Smooth muscle cell (in vitro differentiated cells): ENCODE data around the gene KIF21A. TPM values are rescaled to one million over a fixed set of nuclear protein-coding genes. Genes with fewer than 3 reads are reported as not detected.

Experiments used
- DNase-seq: peaks from one replicate; lab custom pipeline; 2025; ENCODE audit not compliant: unreplicated experiment; lab: John Stamatoyannopoulos, UW
- H2AFZ ChIP-seq: fragments of 200-600 bp; sonication (generic); 2 replicates; pipeline ENCODE4 v1.6.0; 2016; ENCODE audit warnings: antibody characterized with exemption, low read depth, mild to moderate bottlenecking
- H3F3A ChIP-seq: fragments of 200-600 bp; sonication (generic); 2 replicates; pipeline ENCODE4 v1.6.0; 2017; ENCODE audit warnings: antibody characterized with exemption, low read depth
- H3K27ac ChIP-seq: fragments of 200-600 bp; sonication (generic); 2 replicates; pipeline ENCODE4 v1.5.1; 2016; ENCODE audit warnings: low read depth, mild to moderate bottlenecking
- H3K27me3 ChIP-seq: fragments of 200-600 bp; sonication (generic); 2 replicates; pipeline ENCODE4 v1.6.1; 2016; ENCODE audit warnings: low read depth, mild to moderate bottlenecking
- H3K36me3 ChIP-seq: fragments of 200-600 bp; sonication (generic); 2 replicates; pipeline ENCODE4 v1.5.1; 2016; ENCODE audit warnings: low read depth
- H3K4me1 ChIP-seq: fragments of 200-600 bp; sonication (generic); 2 replicates; pipeline ENCODE4 v1.5.1; 2016; ENCODE audit warnings: low read depth
- H3K4me2 ChIP-seq: fragments of 200-600 bp; sonication (generic); 2 replicates; pipeline ENCODE4 v1.6.0; 2016; ENCODE audit warnings: mild to moderate bottlenecking
- H3K4me3 ChIP-seq: fragments of 200-600 bp; sonication (generic); 2 replicates; pipeline ENCODE4 v1.5.1; 2016; ENCODE audit warnings: mild to moderate bottlenecking
- H3K79me2 ChIP-seq: fragments of 200-600 bp; sonication (generic); 2 replicates; pipeline ENCODE4 v1.6.0; 2016; ENCODE audit warnings: low read depth, mild to moderate bottlenecking
- H3K9ac ChIP-seq: fragments of 200-600 bp; sonication (generic); 2 replicates; pipeline ENCODE4 v1.6.0; 2016; ENCODE audit warnings: low read depth
- H3K9me3 ChIP-seq: fragments of 200-600 bp; sonication (generic); replicated peaks from 2 replicates; pipeline ENCODE4 v1.5.1; 2016; ENCODE audit warnings: low read depth
- H4K20me1 ChIP-seq: fragments of 200-600 bp; sonication (generic); 2 replicates; pipeline ENCODE4 v1.6.0; 2016; ENCODE audit warnings: low read depth
- CTCF ChIP-seq: fragments of 200-600 bp; sonication (generic); IDR thresholded peaks from 2 replicates; pipeline ENCODE4 v1.5.1; 2017; ENCODE audit warnings: borderline replicate concordance, mild to moderate bottlenecking, antibody characterized with exemption; ENCODE audit not compliant: insufficient read depth, poor library complexity, severe bottlenecking
- WGBS: methylation state at CpG from one replicate; pipeline ENCODE4 v1.1.7; 2016; ENCODE audit warnings: low lambda C conversion rate; 5-methylcytosine and 5-hydroxymethylcytosine counted together
- polyA plus RNA-seq: library from polyadenylated mRNA; unstranded; fragments of >200 nt; fragmentation: Nextera tagmentation; extraction: Ambion mirVana; gene quantifications from 2 replicates; pipeline ENCODE4 v1.2.1, GENCODE V29; 2016
- total RNA-seq: library from RNA; depleted of rRNA; stranded (reverse); fragments of >200 nt; gene quantifications from 2 replicates; pipeline ENCODE4 v1.2.3, GENCODE V29; 2014

KIF21A gene
- total and polyA plus RNA-seq, 2 experiments from 2014 or later: 9.2 to 28.8 TPM

GRCh38 chr12:39431002-39431796, 11.7 kb downstream of the KIF21A start:
- H3K4me1 ChIP-seq: peaks cover 5% of the 10 kb centered on the region
- peaks cover 21% of the 10 kb centered on the region for H3K79me2 ChIP-seq
- H3K9me3 ChIP-seq: no peaks in the 10 kb centered on the region

GRCh38 chr12:39429809-39430208, 13.1 kb downstream of the KIF21A start:
- no peaks in the 10 kb centered on the region for H3K36me3 ChIP-seq
- H3K79me2 ChIP-seq: peaks cover 19% of the 10 kb centered on the region
- no peak overlapping the region for H3K4me2 ChIP-seq
- H3K4me3 ChIP-seq: no peak overlapping the region
- H3K9me3 ChIP-seq: no peaks in the 10 kb centered on the region
- H3K4me1 ChIP-seq: no peaks in the 10 kb centered on the region
- DNase-seq: no peak
- H2AFZ ChIP-seq: no peak overlapping the region
- H4K20me1 ChIP-seq: peaks cover 13% of the 10 kb centered on the region
- H3K27me3 ChIP-seq: no peaks in the 10 kb centered on the region
- WGBS: 63% methylated on average over 2 of the region's 2 CpGs
- H3K27ac ChIP-seq: no peak overlapping the region
- no peak for TF ChIP-seq CTCF
- H3K9ac ChIP-seq: no peak overlapping the region
- H3F3A ChIP-seq: no peaks in the 10 kb centered on the region

More at GRCh38 chr12:39431002-39431796, 11.7 kb downstream of the KIF21A start:
- no peaks in the 10 kb centered on the region for H3K36me3 ChIP-seq
- H3K27me3 ChIP-seq: no peaks in the 10 kb centered on the region
- WGBS: 96% methylated on average over 3 of the region's 3 CpGs
- H4K20me1 ChIP-seq: peaks cover 13% of the 10 kb centered on the region
- H3K9ac ChIP-seq: no peak overlapping the region
- H3K4me3 ChIP-seq: no peak overlapping the region
- no peaks in the 10 kb centered on the region for H3F3A ChIP-seq
- no peak for TF ChIP-seq CTCF
- H2AFZ ChIP-seq: no peak overlapping the region
- no peak overlapping the region for H3K27ac ChIP-seq
- no peak overlapping the region for H3K4me2 ChIP-seq
- no peak for DNase-seq

GRCh38 chr12:39427360-39427808, 15.5 kb downstream of the KIF21A start:
- Histone ChIP-seq H3F3A (no peaks in the 10 kb centered on the region), H3K27me3 (no peaks in the 10 kb centered on the region), H3K79me2 (peaks cover 21% of the 10 kb centered on the region), H3K4me3 (no peak overlapping the region), H3K4me2 (no peak overlapping the region), H3K9me3 (no peaks in the 10 kb centered on the region), H3K27ac (no peak overlapping the region), H4K20me1 (peaks cover 13% of the 10 kb centered on the region), H2AFZ (no peak overlapping the region), H3K36me3 (no peaks in the 10 kb centered on the region), H3K4me1 (no peaks in the 10 kb centered on the region), H3K9ac (no peak overlapping the region)
- DNase-seq: no peak
- 67% methylated on average over 3 of the region's 3 CpGs for WGBS
- TF ChIP-seq CTCF: no peak

- H2AFZ ChIP-seq: no peak overlapping the region
- WGBS: 86% methylated on average over 3 of the region's 3 CpGs
These were observed 16.2 kb downstream of the KIF21A start for GRCh38 chr12:39426636-39427240.

More at GRCh38 chr12:39426636-39427240, 16.2 kb downstream of the KIF21A start:
- H3K36me3 ChIP-seq: no peaks in the 10 kb centered on the region
- H3K9ac ChIP-seq: no peak overlapping the region
- no peaks in the 10 kb centered on the region for H3F3A ChIP-seq
- H3K27me3 ChIP-seq: no peaks in the 10 kb centered on the region
- no peak overlapping the region for H3K27ac ChIP-seq
- H4K20me1 ChIP-seq: peaks cover 13% of the 10 kb centered on the region
- no peak for DNase-seq
- peaks cover 24% of the 10 kb centered on the region for H3K79me2 ChIP-seq
- H3K4me2 ChIP-seq: no peak overlapping the region
- H3K4me3 ChIP-seq: no peak overlapping the region
- TF ChIP-seq CTCF: no peak
- no peaks in the 10 kb centered on the region for H3K4me1 ChIP-seq
- no peaks in the 10 kb centered on the region for H3K9me3 ChIP-seq
